Aorta (tissue), 5 donors: Measurements from ENCODE around the gene POC5. TPM values are rescaled to one million over a fixed set of nuclear protein-coding genes. Genes with fewer than 3 reads are reported as not detected.

ENCODE experiments used
- ATAC-seq: fragments of 200-7000 bp; cut with Tn5 transposase; one replicate; pipeline ENCODE4 v1.9.1; 2022; ENCODE audit warnings: moderate library complexity; ENCODE audit not compliant: low FRiP score
- DNase-seq, 2 donors: peaks; one replicate each; pipeline ENCODE4 v3.0.0-alpha.2; 2020
- H3K27ac ChIP-seq, 2 donors: one replicate each; pipeline ENCODE4 v1.5.1; 2013; ENCODE audit warnings: low read length in 2 of 2, mild to moderate bottlenecking in 2 of 2, moderate library complexity in 2 of 2, control low read depth in 1 of 2, inconsistent platforms in 1 of 2, low read depth in 1 of 2
- H3K27me3 ChIP-seq, 2 donors: one replicate each; pipeline ENCODE4 v1.6.1; 2013; ENCODE audit warnings: control low read depth in 1 of 2, low read length in 1 of 2, mild to moderate bottlenecking in 1 of 2, moderate library complexity in 1 of 2; ENCODE audit not compliant: insufficient read depth in 2 of 2, control insufficient read depth in 1 of 2
- H3K36me3 ChIP-seq, 2 donors: one replicate each; pipeline ENCODE4 v1.6.1; 2013; ENCODE audit warnings: control low read depth in 1 of 2, low read length in 1 of 2, mild to moderate bottlenecking in 1 of 2; ENCODE audit not compliant: insufficient read depth in 2 of 2, control insufficient read depth in 1 of 2
- H3K4me1 ChIP-seq, 2 donors: one replicate each; pipeline ENCODE4 v1.6.1; 2013; ENCODE audit warnings: low read length in 2 of 2, control low read depth in 1 of 2, mild to moderate bottlenecking in 1 of 2, moderate library complexity in 1 of 2; ENCODE audit not compliant: insufficient read depth in 2 of 2, control insufficient read depth in 1 of 2
- H3K4me3 ChIP-seq, 2 donors: one replicate each; pipeline ENCODE4 v1.5.1; 2013; ENCODE audit warnings: low read length in 2 of 2, control low read depth in 1 of 2, mild to moderate bottlenecking in 1 of 2
- H3K9me3 ChIP-seq: one replicate; pipeline ENCODE4 v1.6.1; 2013; ENCODE audit warnings: mild to moderate bottlenecking, low read length; ENCODE audit not compliant: control insufficient read depth
- WGBS, 2 donors: extraction: QIAGEN DNeasy Blood & Tissue Kit; methylation state at CpG; one replicate each; pipeline ENCODE4 v1.1.7; 2013; 5-methylcytosine and 5-hydroxymethylcytosine counted together
- intact Hi-C, 2 donors: fragments of 100-400 bp; cut with DNase I; formaldehyde crosslinking; loops; one replicate each; pipeline versions ENCODE4 v1.14.2 to v1.15.0; 2022
- long read RNA-seq, 2 donors: library from polyadenylated mRNA; unstranded; transcript quantifications; one replicate each; pipeline ENCODE4 v2.0.0, GENCODE V29; 2020 to 2021
- polyA plus RNA-seq, 2 donors: library from polyadenylated mRNA; stranded (reverse); fragments of 200-250 nt; gene quantifications; one replicate each; pipeline ENCODE4 v1.2.3, GENCODE V29; 2013
- total RNA-seq, 2 donors: library from RNA; stranded (reverse); fragmentation: NEBNext Ultra II Directional; extraction: Animal tissue kit (Norgen Biotek cat#: 25700); gene quantifications; one replicate each; pipeline ENCODE4 v1.2.1, GENCODE V29; 2021
- donor health status: healthy with polysubstance abuse.
- donor health status: Bipolar disorder and iron deficiency.
- donor health status: DM: no; HTN: no; CAD: no.
- donor health status: DM: no; HTN: no; CAD: no.
- donor health status: DM: yes; HTN: yes; CAD: no.

The POC5 gene
- total RNA-seq (10 to 100 TPM in 1 of 2 donors, 1 to 10 TPM in 1; 8.7 to 11.8 TPM), polyA plus RNA-seq (1 to 10 TPM; 6.1 to 7.4 TPM)
- long read RNA-seq, donor 1, partial matches to known transcripts, result 0 of 5 reads
- long read RNA-seq, donor 1, other reads (novel, unspliced or antisense), result 1 of 5 reads
- long read RNA-seq, donor 2, partial matches to known transcripts, result 2 of 4 reads
- long read RNA-seq, donor 2, other reads (novel, unspliced or antisense), result 2 of 4 reads

- intact Hi-C loops, result loop anchor here in 1 of 2 donors (10.0 kb wide), 1 partner anchor 203 kb away; the partner anchor contains the start of genes CERT1 and POLK
- ATAC-seq (peak; percentile 99), DNase-seq (peak; percentile 98 to 99)
- Histone ChIP-seq H3K4me1 (no peaks in the 10 kb centered on the region), H3K9me3 (no peaks in the 10 kb centered on the region), H3K4me3 (peak within 1 kb of the TSS; percentile 58 to 71), H3K27me3 (no peaks in the 10 kb centered on the region), H3K27ac (peak within 1 kb of the TSS in 1 of 2 donors; percentile 80), H3K36me3 (no peaks in the 10 kb centered on the region)
- 8 to 9% methylated on average over 51 of the region's 51 CpGs for WGBS, 2 donors
Observed at GRCh38 chr5:75717082-75717922, at the start of gene POC5. TSS of gene POC5 (minus strand) at chr5:75717437. CDS start at chr5:75712937, 4,500 bp downstream.

- no peaks in the 10 kb centered on the region for H3K9me3 ChIP-seq
- no peak for ATAC-seq
- 79 to 80% methylated on average over 5 of the region's 5 CpGs for WGBS, 2 donors
- no peak for DNase-seq
- H3K27me3 ChIP-seq, result no peaks in the 10 kb centered on the region
- no peak overlapping the region for H3K27ac ChIP-seq
- H3K4me3 ChIP-seq, result no peak overlapping the region
- intact Hi-C loops, result no loop called here
- no peaks in the 10 kb centered on the region for H3K4me1 ChIP-seq
- H3K36me3 ChIP-seq, result no peaks in the 10 kb centered on the region
Observed at GRCh38 chr5:75758116-75758515, 40.9 kb upstream of the POC5 start.

- H3K4me3 ChIP-seq, result no peak overlapping the region
- no peak overlapping the region for H3K27ac ChIP-seq
- no peaks in the 10 kb centered on the region for H3K27me3 ChIP-seq
- H3K9me3 ChIP-seq, result no peaks in the 10 kb centered on the region
- intact Hi-C loops, result no loop called here
- H3K4me1 ChIP-seq, result no peaks in the 10 kb centered on the region
- ATAC-seq (no peak), DNase-seq (no peak)
- H3K36me3 ChIP-seq, result no peaks in the 10 kb centered on the region
Observed at GRCh38 chr5:75756981-75757380, 39.7 kb upstream of the POC5 start.

GRCh38 chr5:75756211-75756610 is 39.0 kb upstream of the POC5 start:
- Histone ChIP-seq H3K36me3 (no peaks in the 10 kb centered on the region), H3K27ac (no peak overlapping the region), H3K4me3 (no peak overlapping the region), H3K9me3 (no peaks in the 10 kb centered on the region), H3K27me3 (no peaks in the 10 kb centered on the region), H3K4me1 (no peaks in the 10 kb centered on the region)
- 6 to 7% methylated on average over 2 of the region's 2 CpGs for WGBS, 2 donors
- intact Hi-C loops, result no loop called here
- ATAC-seq (no peak), DNase-seq (no peak)

- no peaks in the 10 kb centered on the region for H3K36me3 ChIP-seq
- H3K9me3 ChIP-seq, result no peaks in the 10 kb centered on the region
- no peak overlapping the region for H3K27ac ChIP-seq
- H3K4me3 ChIP-seq, result no peak overlapping the region
- WGBS, 2 donors, result 78 to 87% methylated on average over 4 of the region's 4 CpGs
- DNase-seq (no peak), ATAC-seq (no peak)
- no peaks in the 10 kb centered on the region for H3K4me1 ChIP-seq
- intact Hi-C loops, result no loop called here
- no peaks in the 10 kb centered on the region for H3K27me3 ChIP-seq
Observed at GRCh38 chr5:75753182-75753581, 35.9 kb upstream of the POC5 start.

GRCh38 chr5:75744355-75744754 is 27.1 kb upstream of the POC5 start:
- no peaks in the 10 kb centered on the region for H3K36me3 ChIP-seq
- H3K4me3 ChIP-seq, result no peak overlapping the region
- no peak for ATAC-seq
- WGBS, 2 donors, result 83 to 88% methylated on average over 3 of the region's 3 CpGs
- H3K27ac ChIP-seq, result no peak overlapping the region
- DNase-seq, result no peak
- H3K9me3 ChIP-seq, result no peaks in the 10 kb centered on the region
- intact Hi-C loops, result no loop called here
- H3K4me1 ChIP-seq, result no peaks in the 10 kb centered on the region
- H3K27me3 ChIP-seq, result no peaks in the 10 kb centered on the region

- Histone ChIP-seq H3K27ac (no peak overlapping the region), H3K27me3 (no peaks in the 10 kb centered on the region), H3K9me3 (no peaks in the 10 kb centered on the region), H3K4me3 (no peak overlapping the region), H3K4me1 (no peaks in the 10 kb centered on the region), H3K36me3 (no peaks in the 10 kb centered on the region)
- intact Hi-C loops, result no loop called here
- 70 to 73% methylated on average over 8 of the region's 8 CpGs for WGBS, 2 donors
- ATAC-seq, result no peak
- DNase-seq, result no peak
Observed at GRCh38 chr5:75736273-75736672, 19.0 kb upstream of the POC5 start.

GRCh38 chr5:75734913-75735789 is 17.9 kb upstream of the POC5 start:
- Histone ChIP-seq H3K27me3 (no peaks in the 10 kb centered on the region), H3K27ac (no peak overlapping the region), H3K9me3 (no peaks in the 10 kb centered on the region), H3K36me3 (no peaks in the 10 kb centered on the region), H3K4me3 (no peak overlapping the region), H3K4me1 (no peaks in the 10 kb centered on the region)
- intact Hi-C loops, result no loop called here
- ATAC-seq (no peak), DNase-seq (no peak)
- WGBS, 2 donors, result 29% methylated on average over 6 of the region's 6 CpGs
